ENCODE results near the gene ROR2. TPM values are rescaled to one million over a fixed set of nuclear protein-coding genes. Genes with fewer than 3 reads are reported as not detected.

Gene ROR2
- total RNA-seq, 1 experiment from 2014 or later, result not detected

- H3K27ac Mint-ChIP-seq (ENCODE audit: unreplicated experiment), result no peak overlapping the region
- CTCF ChIA-PET, result no interaction called here
- peaks cover 70% of the 10 kb centered on the region for H3K27me3 Mint-ChIP-seq (ENCODE audit: unreplicated experiment)
- intact Hi-C loops (cut with micrococcal nuclease; ENCODE audit: unreplicated experiment), result no loop called here
- no peak for DNase-seq
- no peaks in the 10 kb centered on the region for H3K4me1 Mint-ChIP-seq (ENCODE audit: low read depth, unreplicated experiment)
- BruUV-seq (replicated peaks), result no TSS peak
- H3K4me3 Mint-ChIP-seq (ENCODE audit: low read depth, unreplicated experiment), result no peak overlapping the region
- no peak for TF ChIP-seq CTCF (IDR thresholded peaks at IDR 0.05; ENCODE audit: unreplicated experiment)
- H3K36me3 Mint-ChIP-seq (ENCODE audit: insufficient read depth, unreplicated experiment), result no peaks in the 10 kb centered on the region
- no peaks in the 10 kb centered on the region for H3K9me3 Mint-ChIP-seq (ENCODE audit: low read depth, unreplicated experiment)
These were observed 382.3 kb downstream of the ROR2 start for GRCh38 chr9:91567642-91568274.

GRCh38 chr9:91564081-91564670 lies 385.9 kb downstream of the ROR2 start:
- intact Hi-C loops (cut with micrococcal nuclease; ENCODE audit: unreplicated experiment), result no loop called here
- CTCF ChIA-PET, result no interaction called here
- H3K4me3 Mint-ChIP-seq (ENCODE audit: low read depth, unreplicated experiment), result no peak overlapping the region

GRCh38 chr9:91562416-91562815 lies 387.6 kb downstream of the ROR2 start:
- H3K36me3 Mint-ChIP-seq (ENCODE audit: insufficient read depth, unreplicated experiment), result no peaks in the 10 kb centered on the region
- H3K27ac Mint-ChIP-seq (ENCODE audit: unreplicated experiment), result no peak overlapping the region
- no peaks in the 10 kb centered on the region for H3K9me3 Mint-ChIP-seq (ENCODE audit: low read depth, unreplicated experiment)
- intact Hi-C loops (cut with micrococcal nuclease; ENCODE audit: unreplicated experiment), result no loop called here
- H3K4me3 Mint-ChIP-seq (ENCODE audit: low read depth, unreplicated experiment), result no peak overlapping the region
- no peak for DNase-seq
- CTCF ChIA-PET, result no interaction called here
- peaks cover 51% of the 10 kb centered on the region for H3K27me3 Mint-ChIP-seq (ENCODE audit: unreplicated experiment)
- no TSS peak for BruUV-seq (replicated peaks)
- TF ChIP-seq CTCF (IDR thresholded peaks at IDR 0.05; ENCODE audit: unreplicated experiment), result no peak
- no peaks in the 10 kb centered on the region for H3K4me1 Mint-ChIP-seq (ENCODE audit: low read depth, unreplicated experiment)

More at GRCh38 chr9:91564081-91564670, 385.9 kb downstream of the ROR2 start:
- DNase-seq, result no peak
- Mint-ChIP-seq H3K27me3 (ENCODE audit: unreplicated experiment) (peaks cover 56% of the 10 kb centered on the region), H3K4me1 (ENCODE audit: low read depth, unreplicated experiment) (no peaks in the 10 kb centered on the region), H3K9me3 (ENCODE audit: low read depth, unreplicated experiment) (no peaks in the 10 kb centered on the region), H3K36me3 (ENCODE audit: insufficient read depth, unreplicated experiment) (no peaks in the 10 kb centered on the region), H3K27ac (ENCODE audit: unreplicated experiment) (no peak overlapping the region)
- TF ChIP-seq CTCF (IDR thresholded peaks at IDR 0.05; ENCODE audit: unreplicated experiment), result no peak
- no TSS peak for BruUV-seq (replicated peaks)

GRCh38 chr9:91560301-91560700 lies 389.7 kb downstream of the ROR2 start:
- Mint-ChIP-seq H3K9me3 (ENCODE audit: low read depth, unreplicated experiment) (no peaks in the 10 kb centered on the region), H3K4me1 (ENCODE audit: low read depth, unreplicated experiment) (no peaks in the 10 kb centered on the region), H3K4me3 (ENCODE audit: low read depth, unreplicated experiment) (no peak overlapping the region), H3K36me3 (ENCODE audit: insufficient read depth, unreplicated experiment) (no peaks in the 10 kb centered on the region), H3K27me3 (ENCODE audit: unreplicated experiment) (peaks cover 50% of the 10 kb centered on the region), H3K27ac (ENCODE audit: unreplicated experiment) (no peak overlapping the region)
- CTCF ChIA-PET, result no interaction called here
- no peak for TF ChIP-seq CTCF (IDR thresholded peaks at IDR 0.05; ENCODE audit: unreplicated experiment)
- no peak for DNase-seq
- intact Hi-C loops (cut with micrococcal nuclease; ENCODE audit: unreplicated experiment), result no loop called here
- BruUV-seq (replicated peaks), result no TSS peak
